Panc1 (cell line): ENCODE results near the gene EDN2.

Source experiments
- CTCF ChIP-seq: fragments of 450-650 bp; IDR thresholded peaks from 2 replicates; pipeline ENCODE4 v1.5.1; 2017; ENCODE audit warnings: mild to moderate bottlenecking
- REST ChIP-seq, 2 experiments: IDR thresholded peaks; 2 replicates each; pipeline ENCODE4 v1.6.1; 2011 to 2012; ENCODE audit warnings: low read depth in 2 of 2, control low read depth in 1 of 2, low read length in 1 of 2, mild to moderate bottlenecking in 1 of 2, moderate library complexity in 1 of 2; ENCODE audit not compliant: insufficient read depth in 1 of 2

GRCh38 chr1:41429641-41430035, 54.8 kb downstream of the EDN2 start:
- TF ChIP-seq CTCF (no peak), REST (IDR thresholded peaks at IDR 0.05; ENCODE audit: insufficient read depth in 1 of 2, low read depth in 2 of 2, low read length in 1 of 2) (no peak)
